Natural killer cell treated with Interleukin-12 subunit alpha and Interleukin-12 subunit beta and Interleukin-15 and Interleukin-18, amount 100 ng/mL, for 72 hours (primary cell): Measurements from ENCODE around the gene AP1B1. TPM values are rescaled to one million over a fixed set of nuclear protein-coding genes. Genes with fewer than 3 reads are reported as not detected.
"Not testable (repeated sequence)": the region's sequence is repeated elsewhere in the genome, so short reads cannot be mapped to it uniquely, and the experiment has no call there.

ENCODE experiments used
- ATAC-seq, 2 donors: fragments of 150-1000 bp; cut with Tn5 transposase in 1 of 2; sonication (Bioruptor Pico), chemical (Tn5 transposase) in 1 of 2; 2 replicates each; pipeline ENCODE4 v1.10.0; 2021
- DNase-seq: peaks from one replicate; pipeline ENCODE4 v3.0.0; 2022; ENCODE audit warnings: low spot score
- H3K27ac Mint-ChIP-seq, 2 donors: 1 replicate in 1 of 2; 2 replicates in 1 of 2; pipeline ENCODE4 v1.8.0; 2022; ENCODE audit warnings: mixed read lengths in 2 of 2, mild to moderate bottlenecking in 1 of 2, moderate library complexity in 1 of 2
- H3K27me3 Mint-ChIP-seq, 2 donors: 1 replicate in 1 of 2; 2 replicates in 1 of 2; pipeline ENCODE4 v1.8.0; 2022; ENCODE audit warnings: mixed read lengths in 2 of 2
- H3K36me3 Mint-ChIP-seq: one replicate; pipeline ENCODE4 v1.8.0; 2022; ENCODE audit warnings: mixed read lengths
- H3K4me1 Mint-ChIP-seq, 2 donors: 1 replicate in 1 of 2; 2 replicates in 1 of 2; pipeline ENCODE4 v1.8.0; 2022; ENCODE audit warnings: low read depth in 2 of 2, mixed read lengths in 2 of 2, mild to moderate bottlenecking in 1 of 2
- H3K4me3 Mint-ChIP-seq: one replicate; pipeline ENCODE4 v1.8.0; 2022; ENCODE audit warnings: mixed read lengths
- H3K9me3 Mint-ChIP-seq: 2 replicates; pipeline ENCODE4 v1.8.0; 2022; ENCODE audit warnings: mixed read lengths
- total RNA-seq, 2 donors: library from RNA; stranded (reverse); gene quantifications; one replicate each; pipeline ENCODE4 v1.2.3, GENCODE V29; 2022

The AP1B1 gene
- total RNA-seq: 100 to 1,000 TPM in 1 of 2 donors, 10 to 100 TPM in 1; 95.7 to 106 TPM

DNA sequence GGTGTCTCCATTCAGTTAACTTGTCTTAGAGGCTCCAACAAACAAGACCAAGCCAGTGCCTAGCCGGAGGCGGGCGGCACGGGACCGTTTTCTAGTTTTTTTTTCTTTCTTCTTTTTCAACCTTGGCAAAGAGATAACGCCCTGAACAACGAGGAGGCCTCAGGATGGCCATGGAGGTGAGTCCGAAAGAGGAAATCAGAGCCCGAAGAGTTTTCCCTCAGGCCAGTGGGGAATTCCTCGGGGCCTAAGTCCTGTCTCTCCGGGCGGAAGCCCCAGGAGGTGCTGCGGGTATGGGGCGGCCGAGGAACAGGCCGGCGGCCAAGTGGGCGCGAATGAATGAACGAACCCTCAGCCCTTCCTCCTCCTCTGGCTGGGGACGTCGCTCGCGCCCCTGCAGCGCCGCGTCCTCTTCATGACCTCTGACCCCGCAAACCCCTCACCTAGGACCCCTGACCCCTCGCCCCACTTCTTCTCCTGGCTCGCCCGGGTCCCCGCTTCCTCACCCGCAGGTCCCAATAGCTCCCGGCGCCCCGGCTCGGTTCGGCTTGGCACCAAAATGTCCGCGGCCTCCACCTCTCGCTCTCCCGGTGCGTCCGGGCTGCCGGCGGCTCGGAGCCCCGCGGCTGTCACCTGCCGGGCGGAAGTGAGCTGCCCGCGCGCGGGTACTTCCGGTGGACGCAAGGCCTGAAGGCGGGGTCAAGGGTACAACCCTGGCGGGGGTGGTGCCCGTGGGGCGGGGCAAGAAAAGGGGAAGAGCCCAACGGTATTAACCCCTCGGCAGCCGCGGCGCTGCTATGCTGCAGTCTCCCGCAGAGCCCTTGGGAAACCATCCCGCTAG is at the start of gene AP1B1:
AP1B1 (minus strand) TSS at position 650 of the 838 bp plus-strand sequence. CDS start 21,327 bp downstream, outside the sequence.
- Mint-ChIP-seq H3K9me3 (no peaks in the 10 kb centered on the region), H3K4me1 (peaks cover 21 to 31% of the 10 kb centered on the region in 2 donors), H3K27ac (peak within 1 kb of the TSS; percentile 79 to 88), H3K36me3 (no peaks in the 10 kb centered on the region), H3K4me3 (peak within 1 kb of the TSS; percentile 88), H3K27me3 (no peaks in the 10 kb centered on the region)
- peak; percentile 100 for ATAC-seq
- DNase-seq: peak; percentile 98

DNA sequence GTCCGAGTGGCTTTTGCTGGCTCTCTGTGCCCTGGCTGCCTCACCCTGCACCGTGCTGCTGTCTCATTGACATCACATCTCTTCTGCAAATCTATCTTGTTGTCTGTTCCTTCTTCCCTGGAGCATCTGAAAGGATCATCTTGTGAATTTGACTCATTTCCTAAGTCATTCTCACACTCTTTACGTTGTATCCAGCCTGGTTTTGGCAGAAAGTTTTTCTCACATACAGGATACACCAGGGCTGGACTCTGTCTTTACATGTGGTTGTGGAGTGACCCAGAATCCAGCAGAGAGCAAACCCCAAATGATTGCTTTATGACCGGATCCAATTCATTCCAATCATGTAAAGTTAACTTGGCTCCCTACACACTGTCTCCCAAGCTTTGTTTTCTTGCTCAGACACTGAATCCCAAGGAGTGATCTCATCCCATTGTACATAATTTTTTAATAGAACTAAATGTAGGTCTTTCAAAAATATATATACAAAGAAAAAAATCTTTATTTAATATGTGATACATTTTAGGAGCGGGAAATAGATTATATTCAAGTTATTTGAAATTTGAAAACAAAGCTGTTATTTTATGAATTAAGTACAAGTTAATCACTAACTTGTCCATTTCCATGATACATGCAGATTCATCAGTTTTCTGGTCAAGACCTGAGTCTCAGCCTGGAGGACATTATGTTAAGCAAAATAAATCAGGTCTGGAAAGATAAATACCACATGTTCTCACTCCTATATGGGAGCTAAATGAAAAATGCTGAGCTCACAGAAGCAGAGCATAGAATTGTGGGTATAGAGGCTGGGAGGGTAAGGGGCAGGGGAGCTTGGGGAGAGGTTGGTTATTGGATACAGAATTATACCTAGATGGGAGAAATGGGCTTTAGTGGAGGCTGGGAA is 47.1 kb upstream of the AP1B1 start:
- H3K4me1 Mint-ChIP-seq: no peaks in the 10 kb centered on the region
- no peaks in the 10 kb centered on the region for H3K9me3 Mint-ChIP-seq
- peaks cover 17 to 25% of the 10 kb centered on the region in 2 donors for H3K27me3 Mint-ChIP-seq
- no peak for ATAC-seq
- no peak overlapping the region for H3K4me3 Mint-ChIP-seq
- DNase-seq: no peak
- no peak overlapping the region for H3K27ac Mint-ChIP-seq
- no peaks in the 10 kb centered on the region for H3K36me3 Mint-ChIP-seq

DNA sequence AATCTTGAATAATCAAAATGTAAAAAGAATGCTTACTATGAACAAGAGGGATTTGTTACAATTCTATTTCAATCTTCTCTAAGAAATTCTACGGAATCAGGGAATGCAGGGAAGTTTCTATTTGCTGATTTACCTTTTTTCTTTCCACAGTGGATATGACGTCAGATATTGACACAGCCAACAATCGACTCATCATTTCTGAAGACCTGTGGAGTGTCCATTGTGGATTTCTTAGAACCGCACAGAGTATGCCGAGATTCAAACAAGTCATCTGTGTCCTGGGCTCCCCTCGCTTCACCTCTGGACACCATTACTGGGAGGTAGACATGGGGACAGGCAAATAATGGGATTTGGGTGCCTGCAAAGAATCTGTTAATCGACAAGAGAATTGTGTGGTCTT is 45.9 kb upstream of the AP1B1 start:
- ATAC-seq: no peak
- DNase-seq: no peak
- H3K27ac Mint-ChIP-seq: no peak overlapping the region
- no peaks in the 10 kb centered on the region for H3K36me3 Mint-ChIP-seq
- H3K4me1 Mint-ChIP-seq: no peaks in the 10 kb centered on the region
- no peaks in the 10 kb centered on the region for H3K9me3 Mint-ChIP-seq
- peaks cover 18 to 30% of the 10 kb centered on the region in 2 donors for H3K27me3 Mint-ChIP-seq
- no peak overlapping the region for H3K4me3 Mint-ChIP-seq

DNA sequence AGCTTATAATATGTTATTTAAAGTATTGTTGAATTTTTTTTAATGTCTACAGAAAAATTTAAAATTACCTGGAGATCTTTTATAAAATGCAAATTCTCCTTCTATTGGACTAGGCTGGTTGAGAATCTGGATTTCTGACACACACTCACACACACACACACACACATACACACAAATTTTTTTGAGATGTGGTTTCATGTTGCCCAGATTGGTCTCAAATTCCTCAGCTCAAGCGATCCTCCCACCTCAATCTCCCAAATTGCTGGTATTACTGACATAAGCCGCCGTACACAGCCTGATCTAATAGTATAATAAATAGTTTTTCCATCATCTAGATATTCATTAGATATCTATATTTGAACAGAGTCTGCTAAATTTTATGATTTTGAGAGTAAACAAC is 45.5 kb upstream of the AP1B1 start:
- no peaks in the 10 kb centered on the region for H3K36me3 Mint-ChIP-seq
- ATAC-seq (no peak), DNase-seq (no peak)
- H3K27me3 Mint-ChIP-seq: peaks cover 20 to 34% of the 10 kb centered on the region in 2 donors
- H3K27ac Mint-ChIP-seq: no peak overlapping the region
- H3K4me1 Mint-ChIP-seq: no peaks in the 10 kb centered on the region
- H3K4me3 Mint-ChIP-seq: no peak overlapping the region
- H3K9me3 Mint-ChIP-seq: no peaks in the 10 kb centered on the region

DNA sequence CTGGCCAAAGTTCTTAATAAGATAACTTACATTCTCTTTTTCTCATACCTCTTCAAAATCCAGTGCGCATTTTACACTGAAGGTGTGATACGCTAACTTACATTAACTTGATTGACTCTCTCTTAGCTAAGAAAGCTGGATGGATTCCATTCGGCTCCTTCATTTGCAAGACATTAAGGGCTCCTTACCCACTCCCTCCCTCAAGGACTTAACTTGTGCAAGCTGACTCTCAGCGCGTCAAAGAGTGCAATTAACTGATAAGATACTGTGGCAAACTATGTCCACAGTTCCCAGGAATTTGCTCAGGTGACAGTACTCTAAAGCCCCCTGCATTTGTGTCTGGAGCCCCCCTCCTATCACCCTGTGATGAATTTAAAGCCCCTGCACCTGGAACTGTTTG is 43.6 kb upstream of the AP1B1 start:
- Mint-ChIP-seq H3K36me3 (no peaks in the 10 kb centered on the region), H3K27ac (no peak overlapping the region), H3K27me3 (peaks cover 25 to 40% of the 10 kb centered on the region in 2 donors), H3K4me1 (no peaks in the 10 kb centered on the region), H3K9me3 (no peaks in the 10 kb centered on the region), H3K4me3 (no peak overlapping the region)
- DNase-seq (no peak), ATAC-seq (no peak)

DNA sequence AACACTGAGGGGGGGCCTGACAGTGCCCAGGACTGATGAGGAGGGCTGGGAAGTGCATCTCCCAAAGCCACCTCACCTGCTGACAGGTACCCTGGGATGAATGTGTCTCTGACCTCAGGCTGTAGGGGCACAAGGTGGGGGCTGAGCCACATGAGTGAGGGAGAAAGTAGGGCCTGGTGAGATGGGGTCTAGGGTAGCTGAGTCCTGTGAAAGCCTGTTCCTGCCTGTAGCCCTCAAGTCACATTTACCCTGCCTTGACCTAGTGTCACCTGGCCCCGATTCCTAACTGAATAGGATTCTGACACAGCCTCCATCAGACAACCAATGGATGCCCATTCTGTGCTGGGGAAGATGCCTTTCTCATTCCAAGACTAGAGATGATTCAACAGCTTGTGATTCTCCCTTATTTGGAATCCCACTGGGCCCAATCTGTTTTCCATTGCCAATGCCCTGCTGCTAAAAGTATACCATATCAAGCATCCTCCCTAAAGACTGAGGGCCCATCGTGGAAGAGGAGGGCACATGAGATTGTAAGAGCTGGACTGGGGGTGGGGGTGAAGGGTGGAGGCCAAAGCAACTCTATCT is 38.9 kb upstream of the AP1B1 start:
- Mint-ChIP-seq H3K4me1 (no peaks in the 10 kb centered on the region), H3K36me3 (no peaks in the 10 kb centered on the region), H3K4me3 (no peak overlapping the region), H3K9me3 (no peaks in the 10 kb centered on the region), H3K27me3 (peaks cover 13 to 22% of the 10 kb centered on the region in 2 donors), H3K27ac (no peak overlapping the region)
- DNase-seq (no peak), ATAC-seq (peak; percentile 27 to 36)

DNA sequence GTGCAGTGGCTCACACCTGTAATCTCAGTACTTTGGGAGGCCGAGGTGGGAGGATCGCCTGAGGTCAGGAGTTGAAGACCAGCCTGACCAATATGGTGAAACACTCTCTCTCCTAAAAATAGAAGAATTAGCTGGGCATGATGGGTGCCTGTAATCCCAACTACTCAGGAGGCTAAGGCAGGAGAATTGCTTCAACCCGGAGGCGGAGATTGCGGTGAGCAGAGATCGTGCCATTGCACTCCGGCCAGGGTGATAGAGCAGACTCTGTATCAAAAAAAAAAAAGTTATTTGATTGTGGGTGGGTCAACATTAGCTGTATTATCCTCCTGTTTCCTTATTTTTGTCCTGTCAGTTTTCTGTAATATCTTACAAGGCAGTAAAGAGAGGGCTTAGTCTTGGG is 38.1 kb upstream of the AP1B1 start:
- H3K4me1 Mint-ChIP-seq: no peaks in the 10 kb centered on the region
- ATAC-seq: no peak
- DNase-seq: no peak
- no peaks in the 10 kb centered on the region for H3K36me3 Mint-ChIP-seq
- no peak overlapping the region for H3K4me3 Mint-ChIP-seq
- no peak overlapping the region for H3K27ac Mint-ChIP-seq
- peaks cover 13 to 22% of the 10 kb centered on the region in 2 donors for H3K27me3 Mint-ChIP-seq
- no peaks in the 10 kb centered on the region for H3K9me3 Mint-ChIP-seq

DNA sequence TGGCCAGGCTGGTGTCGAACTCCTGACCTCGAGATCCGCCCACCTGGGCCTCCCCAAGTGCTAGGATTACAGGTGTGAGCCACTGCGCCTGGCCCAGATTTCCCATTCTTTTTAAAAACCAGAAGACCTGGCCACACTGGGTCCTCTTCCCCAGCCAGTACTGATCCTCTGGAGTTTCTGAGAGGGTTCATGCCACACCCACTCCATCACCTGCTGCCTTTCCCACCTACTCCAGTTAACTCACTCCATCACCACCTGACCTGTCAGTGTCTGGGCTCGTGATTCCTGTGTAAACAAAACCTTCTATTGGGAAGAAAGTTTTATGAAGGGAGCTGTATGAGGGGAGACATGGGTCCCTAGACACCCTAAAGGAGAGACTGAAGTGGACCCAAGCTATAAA is 30.3 kb upstream of the AP1B1 start:
- ATAC-seq: not testable (repeated sequence)
- H3K4me1 Mint-ChIP-seq: peaks cover 10 to 15% of the 10 kb centered on the region in 2 donors

DNA sequence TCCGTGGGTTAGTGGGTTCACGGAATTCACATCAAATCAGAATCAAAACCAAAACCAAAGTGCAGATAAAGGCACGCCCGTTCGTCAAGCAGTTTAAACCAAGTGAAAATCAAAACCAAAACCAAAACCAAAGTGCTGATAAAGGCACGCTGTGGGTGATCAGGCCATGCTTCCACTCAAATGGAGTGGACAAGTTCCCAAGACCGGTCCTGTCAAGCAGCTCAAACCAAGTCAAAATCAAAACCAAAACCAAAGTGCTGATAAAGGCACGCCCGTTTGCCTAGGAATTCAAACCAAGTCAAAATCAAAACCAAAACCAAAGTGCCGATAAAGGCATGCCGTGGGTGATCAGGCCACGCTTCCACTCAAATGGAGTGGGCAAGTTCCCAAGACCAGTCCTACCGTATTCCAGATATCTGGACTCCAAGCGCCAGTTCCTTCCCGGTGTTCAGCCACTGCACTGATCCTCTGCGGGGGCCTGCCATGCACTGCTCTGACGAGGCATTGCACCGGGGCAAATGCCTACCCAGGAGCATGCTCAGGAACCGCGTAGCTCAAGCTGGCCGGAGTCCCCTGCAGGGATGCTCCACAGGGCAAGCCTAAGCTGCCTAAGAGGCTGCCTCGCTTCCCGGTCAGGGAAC is 26.7 kb upstream of the AP1B1 start:
- ATAC-seq (peak; percentile 91 to 93), DNase-seq (peak; percentile 80)
- Mint-ChIP-seq H3K27ac (peak overlapping the region; percentile 77 to 85), H3K4me3 (peak overlapping the region; percentile 84), H3K4me1 (peaks cover 12 to 15% of the 10 kb centered on the region in 2 donors)
- H3K9me3 Mint-ChIP-seq, H3K27me3 Mint-ChIP-seq, H3K36me3 Mint-ChIP-seq: not testable (repeated sequence)

More for the DNA sequence above, 30.3 kb upstream of the AP1B1 start:
- not testable (repeated sequence) for H3K36me3 Mint-ChIP-seq, DNase-seq, H3K9me3 Mint-ChIP-seq, H3K4me3 Mint-ChIP-seq, H3K27me3 Mint-ChIP-seq, H3K27ac Mint-ChIP-seq

DNA sequence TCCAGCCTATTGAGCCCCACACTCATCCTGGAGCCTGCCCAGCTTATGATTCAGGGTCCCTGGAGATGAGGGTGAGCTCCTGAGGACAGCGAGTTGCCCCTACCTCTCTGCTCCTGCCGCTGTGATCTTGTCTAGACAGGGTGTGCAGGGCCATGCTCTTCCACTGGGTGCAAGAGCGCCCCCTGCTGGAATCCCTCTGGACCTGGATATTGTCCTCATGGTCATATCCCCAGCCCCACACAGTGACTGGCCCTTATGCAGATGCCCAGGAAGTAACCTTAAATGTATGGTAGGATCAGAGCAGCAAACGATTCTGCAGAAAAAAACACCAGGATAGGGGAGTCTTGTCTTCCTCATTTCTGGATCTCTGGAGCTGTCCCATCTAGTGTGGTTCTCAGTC is 24.4 kb upstream of the AP1B1 start:
- peak; percentile 66 to 76 for ATAC-seq
- not testable (repeated sequence) for H3K36me3 Mint-ChIP-seq, H3K4me3 Mint-ChIP-seq, H3K9me3 Mint-ChIP-seq, H3K27ac Mint-ChIP-seq, DNase-seq, H3K27me3 Mint-ChIP-seq
- peaks cover 12 to 15% of the 10 kb centered on the region in 2 donors for H3K4me1 Mint-ChIP-seq

DNA sequence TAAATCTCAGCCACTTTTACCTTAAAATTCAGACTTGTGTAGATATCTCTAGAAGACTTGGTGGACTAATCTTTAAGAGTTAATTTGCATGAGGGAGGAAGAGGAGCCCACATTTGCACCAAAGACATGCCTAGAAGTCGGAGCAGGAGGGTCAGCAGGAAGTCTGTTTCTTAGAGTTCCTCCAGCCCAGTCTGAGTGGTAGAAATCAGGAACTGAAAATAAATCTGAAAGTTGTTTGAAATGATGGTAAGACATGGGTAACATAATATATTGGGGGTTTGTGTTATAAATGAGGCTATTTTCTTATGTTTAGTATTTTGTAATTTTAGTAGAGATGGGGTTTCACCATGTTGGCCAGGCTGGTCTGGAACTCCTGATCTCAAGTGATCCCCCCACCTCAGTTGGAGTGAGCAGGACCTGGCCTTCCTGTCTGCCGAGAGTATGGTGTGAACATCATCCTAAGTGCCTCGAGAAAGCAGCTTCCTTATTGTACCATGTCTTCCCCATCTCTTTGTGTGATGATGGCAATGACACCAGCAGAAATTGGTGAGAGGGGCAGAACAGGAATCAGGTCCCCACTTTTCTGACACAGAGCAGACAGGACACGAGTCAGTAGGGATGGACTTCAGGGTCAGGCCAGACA is 23.3 kb upstream of the AP1B1 start:
- not testable (repeated sequence) for H3K36me3 Mint-ChIP-seq, H3K9me3 Mint-ChIP-seq, H3K27me3 Mint-ChIP-seq, ATAC-seq, H3K4me3 Mint-ChIP-seq, DNase-seq
- peak overlapping the region in 1 of 2 donors; percentile 51 for H3K27ac Mint-ChIP-seq
- peaks cover 12 to 15% of the 10 kb centered on the region in 2 donors for H3K4me1 Mint-ChIP-seq

DNA sequence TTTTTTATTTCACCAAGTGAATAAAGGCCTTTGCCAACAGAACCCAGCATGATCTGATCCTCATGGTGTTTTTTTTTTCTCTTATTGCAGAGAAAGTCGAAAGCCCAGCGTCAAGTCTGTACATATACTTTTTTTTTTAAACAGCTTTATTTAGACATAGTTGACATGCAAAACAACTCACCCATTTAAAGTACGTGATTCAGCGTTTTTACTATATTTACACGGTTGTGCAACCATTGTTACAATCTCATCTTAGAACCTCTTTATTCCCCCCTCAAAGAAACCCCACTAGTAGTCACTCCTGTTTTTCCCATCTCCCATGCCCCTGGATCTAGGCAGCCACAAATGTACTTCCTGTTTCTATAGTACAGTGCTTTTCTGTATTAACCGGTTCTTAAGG is 20.6 kb upstream of the AP1B1 start:
- Mint-ChIP-seq H3K4me3 (no peak overlapping the region), H3K4me1 (peaks cover under 1 to 2% of the 10 kb centered on the region in 2 donors), H3K27me3 (no peaks in the 10 kb centered on the region), H3K9me3 (no peaks in the 10 kb centered on the region), H3K27ac (no peak overlapping the region), H3K36me3 (no peaks in the 10 kb centered on the region)
- no peak for DNase-seq
- ATAC-seq: no peak

DNA sequence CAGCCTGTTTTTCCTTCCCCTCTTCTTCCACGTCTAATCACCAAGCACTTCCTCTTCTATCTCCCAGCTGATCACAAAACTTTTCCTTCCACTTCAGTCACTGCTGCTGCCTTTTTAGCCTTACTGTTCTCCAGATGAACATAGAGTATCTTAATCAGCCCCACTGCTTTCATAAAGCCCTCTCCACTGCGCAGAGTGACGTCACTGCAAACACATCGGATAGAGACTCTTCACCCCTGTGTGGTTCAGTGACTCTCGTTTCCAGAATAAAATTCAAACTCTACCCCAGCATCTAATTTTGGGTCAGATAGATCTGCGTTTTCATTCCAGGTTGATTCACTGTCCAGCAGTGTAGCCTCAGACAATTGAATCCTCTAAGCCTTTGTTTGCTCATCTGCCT is 13.2 kb upstream of the AP1B1 start:
- not testable (repeated sequence) for DNase-seq, H3K9me3 Mint-ChIP-seq, H3K4me3 Mint-ChIP-seq, H3K36me3 Mint-ChIP-seq, H3K27ac Mint-ChIP-seq, ATAC-seq, H3K4me1 Mint-ChIP-seq
- H3K27me3 Mint-ChIP-seq: peaks cover 13 to 21% of the 10 kb centered on the region in 2 donors
